WERI-Rb-1 (cell line): ENCODE measurements around the gene SLC6A6.

Source experiments
- DNase-seq: peaks from one replicate; pipeline ENCODE4 v3.0.0-alpha.2; 2020
- H3K27ac ChIP-seq: fragments of 250-450 bp; sonication (Bioruptor Pico); 2 replicates; pipeline ENCODE4 v1.5.1; 2020; ENCODE audit warnings: mild to moderate bottlenecking, moderate library complexity
- H3K27me3 ChIP-seq: fragments of 250-450 bp; sonication (Bioruptor Pico); 2 replicates; pipeline ENCODE4 v1.5.1; 2021; ENCODE audit warnings: mild to moderate bottlenecking, low read depth, moderate library complexity; ENCODE audit not compliant: insufficient read depth, severe bottlenecking
- H3K36me3 ChIP-seq: fragments of 250-450 bp; sonication (Bioruptor Pico); 2 replicates; pipeline ENCODE4 v1.5.1; 2020; ENCODE audit warnings: mild to moderate bottlenecking, moderate library complexity
- H3K4me3 ChIP-seq: 2 replicates; pipeline ENCODE4 v1.5.1; 2011; ENCODE audit warnings: low read depth, mild to moderate bottlenecking, control low read depth, low read length
- H3K9me3 ChIP-seq: fragments of 250-450 bp; sonication (Bioruptor Pico); 2 replicates; pipeline ENCODE4 v1.5.1; 2021; ENCODE audit warnings: mild to moderate bottlenecking, moderate library complexity; ENCODE audit not compliant: severe bottlenecking
- TF ChIP-seq, protein P1 (sequence below): IDR thresholded peaks from 2 replicates; pipeline ENCODE4 v1.5.1; 2011; ENCODE audit warnings: low read depth, mild to moderate bottlenecking, control low read depth, inconsistent platforms, low read length

SLC6A6 gene

DNA sequence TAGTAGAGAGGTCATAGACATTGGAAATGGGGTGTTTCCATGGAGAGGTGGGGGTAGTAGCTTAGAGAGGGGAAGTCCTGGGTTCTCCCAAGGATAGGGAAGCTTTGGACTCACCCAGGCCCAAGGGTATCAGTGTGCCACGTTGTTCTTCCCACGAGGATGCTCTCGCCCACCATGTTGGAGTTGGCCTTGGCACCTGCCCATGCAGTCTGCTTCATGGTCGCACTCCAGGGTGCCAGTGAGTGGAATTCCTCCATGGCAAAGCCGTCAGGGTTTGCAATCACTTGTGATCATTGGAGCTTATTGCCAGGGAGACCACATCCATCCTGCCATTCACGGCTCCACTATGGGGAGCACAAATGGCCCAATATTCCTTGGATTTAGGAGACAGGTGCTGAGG, 77.2 kb downstream of the SLC6A6 start:
- TF ChIP-seq, protein P1, sequence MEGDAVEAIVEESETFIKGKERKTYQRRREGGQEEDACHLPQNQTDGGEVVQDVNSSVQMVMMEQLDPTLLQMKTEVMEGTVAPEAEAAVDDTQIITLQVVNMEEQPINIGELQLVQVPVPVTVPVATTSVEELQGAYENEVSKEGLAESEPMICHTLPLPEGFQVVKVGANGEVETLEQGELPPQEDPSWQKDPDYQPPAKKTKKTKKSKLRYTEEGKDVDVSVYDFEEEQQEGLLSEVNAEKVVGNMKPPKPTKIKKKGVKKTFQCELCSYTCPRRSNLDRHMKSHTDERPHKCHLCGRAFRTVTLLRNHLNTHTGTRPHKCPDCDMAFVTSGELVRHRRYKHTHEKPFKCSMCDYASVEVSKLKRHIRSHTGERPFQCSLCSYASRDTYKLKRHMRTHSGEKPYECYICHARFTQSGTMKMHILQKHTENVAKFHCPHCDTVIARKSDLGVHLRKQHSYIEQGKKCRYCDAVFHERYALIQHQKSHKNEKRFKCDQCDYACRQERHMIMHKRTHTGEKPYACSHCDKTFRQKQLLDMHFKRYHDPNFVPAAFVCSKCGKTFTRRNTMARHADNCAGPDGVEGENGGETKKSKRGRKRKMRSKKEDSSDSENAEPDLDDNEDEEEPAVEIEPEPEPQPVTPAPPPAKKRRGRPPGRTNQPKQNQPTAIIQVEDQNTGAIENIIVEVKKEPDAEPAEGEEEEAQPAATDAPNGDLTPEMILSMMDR: no peak
- peaks cover 43% of the 10 kb centered on the region for H3K36me3 ChIP-seq

DNA sequence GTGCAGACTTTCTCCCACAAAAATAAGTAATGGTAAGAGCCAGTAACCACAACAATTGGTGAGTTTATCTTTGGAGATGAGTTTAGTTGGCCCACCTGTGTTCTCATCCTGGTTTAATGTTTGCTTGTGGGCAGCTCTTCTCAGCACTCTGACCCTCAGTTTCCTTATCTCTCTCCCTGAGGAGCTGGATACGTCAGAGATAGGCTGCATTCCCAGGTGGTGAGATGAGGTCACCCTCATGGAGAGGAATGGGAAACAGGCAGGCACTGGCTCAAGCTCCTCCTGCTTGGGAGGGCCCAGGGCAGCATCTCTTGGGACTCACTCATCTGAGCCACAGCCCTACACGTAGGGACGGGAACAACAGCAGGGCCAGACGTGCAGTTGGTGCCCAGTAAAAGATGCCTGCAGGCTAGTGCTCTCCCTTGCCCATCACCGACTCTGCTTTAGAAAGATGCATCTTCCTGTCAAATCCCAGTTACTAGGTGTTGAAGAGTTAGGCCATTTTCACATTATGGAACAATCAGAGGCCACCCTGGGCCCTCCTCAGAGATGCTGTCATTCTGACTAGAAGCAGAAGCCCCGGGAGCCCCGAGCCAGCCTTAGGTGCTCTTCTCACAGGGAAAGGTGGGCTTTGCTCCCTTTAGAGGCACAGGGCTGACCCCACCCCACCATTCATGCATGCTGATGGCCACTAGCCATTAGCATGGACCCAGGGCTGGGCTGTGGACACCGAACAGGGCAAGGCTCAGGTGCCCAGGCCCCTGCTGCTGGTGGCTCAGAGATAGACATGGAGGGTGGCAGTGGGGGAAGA, 78.0 kb downstream of the SLC6A6 start:
- no peak overlapping the region for H3K27ac ChIP-seq
- no peaks in the 10 kb centered on the region for H3K9me3 ChIP-seq
- peaks cover 42% of the 10 kb centered on the region for H3K36me3 ChIP-seq
- no peaks in the 10 kb centered on the region for H3K27me3 ChIP-seq
- no peak overlapping the region for H3K4me3 ChIP-seq
- TF ChIP-seq, protein P1: no peak
- no peak for DNase-seq

More for the DNA sequence above, 77.2 kb downstream of the SLC6A6 start:
- Histone ChIP-seq H3K4me3 (no peak overlapping the region), H3K27me3 (no peaks in the 10 kb centered on the region), H3K27ac (no peak overlapping the region), H3K9me3 (no peaks in the 10 kb centered on the region)
- DNase-seq: no peak

DNA sequence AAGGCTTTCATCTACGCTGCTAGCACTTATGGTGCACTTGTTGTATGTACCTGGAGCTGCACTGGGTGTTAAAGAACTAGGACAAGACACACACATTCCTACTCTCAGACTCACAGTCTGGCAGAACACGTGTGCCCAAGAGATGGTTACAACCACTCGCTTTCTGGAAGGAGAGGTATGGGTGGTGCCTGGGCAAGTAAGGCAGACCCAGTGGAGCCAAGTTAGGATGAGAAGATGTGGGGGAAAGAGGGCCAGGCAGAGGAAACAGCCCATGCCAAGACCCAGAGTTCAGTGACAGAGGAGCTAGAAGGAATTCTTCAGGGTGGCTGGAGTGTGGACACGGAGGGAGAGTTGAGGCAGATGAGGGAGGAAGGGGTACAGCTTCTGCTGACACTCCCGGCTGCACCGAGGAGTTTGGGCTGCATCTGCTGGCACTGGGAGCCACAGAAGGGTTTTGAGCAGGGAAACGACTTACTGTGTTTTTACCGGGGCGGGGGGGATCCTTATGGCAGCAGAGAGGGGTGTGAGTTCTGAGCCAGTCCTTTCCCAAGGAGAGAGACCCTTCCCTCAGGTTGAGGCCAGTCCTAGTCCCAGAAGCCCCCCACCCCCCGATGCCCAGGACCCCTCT, 78.7 kb downstream of the SLC6A6 start:
- TF ChIP-seq, protein P1: no peak
- no peaks in the 10 kb centered on the region for H3K27me3 ChIP-seq
- DNase-seq: no peak
- H3K4me3 ChIP-seq: no peak overlapping the region
- H3K27ac ChIP-seq: no peak overlapping the region
- H3K9me3 ChIP-seq: no peaks in the 10 kb centered on the region
- H3K36me3 ChIP-seq: peaks cover 42% of the 10 kb centered on the region

DNA sequence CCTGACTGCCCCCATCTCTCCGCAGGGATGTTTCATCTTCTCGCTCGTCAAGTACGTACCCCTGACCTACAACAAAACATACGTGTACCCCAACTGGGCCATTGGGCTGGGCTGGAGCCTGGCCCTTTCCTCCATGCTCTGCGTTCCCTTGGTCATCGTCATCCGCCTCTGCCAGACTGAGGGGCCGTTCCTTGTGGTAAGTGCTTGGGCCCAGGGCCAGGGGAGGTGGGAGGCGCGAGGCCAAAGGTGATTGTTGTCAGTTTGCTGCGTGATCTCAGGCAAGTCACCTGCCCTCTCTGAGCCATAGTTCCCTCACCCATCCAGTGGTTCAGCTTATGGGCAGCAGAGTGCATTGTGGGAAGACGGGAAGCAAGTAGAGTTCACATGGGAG, 79.2 kb downstream of the SLC6A6 start:
- Histone ChIP-seq H3K27ac (no peak overlapping the region), H3K4me3 (no peak overlapping the region), H3K36me3 (peaks cover 39% of the 10 kb centered on the region), H3K27me3 (no peaks in the 10 kb centered on the region), H3K9me3 (no peaks in the 10 kb centered on the region)
- TF ChIP-seq, protein P1: no peak
- no peak for DNase-seq

DNA sequence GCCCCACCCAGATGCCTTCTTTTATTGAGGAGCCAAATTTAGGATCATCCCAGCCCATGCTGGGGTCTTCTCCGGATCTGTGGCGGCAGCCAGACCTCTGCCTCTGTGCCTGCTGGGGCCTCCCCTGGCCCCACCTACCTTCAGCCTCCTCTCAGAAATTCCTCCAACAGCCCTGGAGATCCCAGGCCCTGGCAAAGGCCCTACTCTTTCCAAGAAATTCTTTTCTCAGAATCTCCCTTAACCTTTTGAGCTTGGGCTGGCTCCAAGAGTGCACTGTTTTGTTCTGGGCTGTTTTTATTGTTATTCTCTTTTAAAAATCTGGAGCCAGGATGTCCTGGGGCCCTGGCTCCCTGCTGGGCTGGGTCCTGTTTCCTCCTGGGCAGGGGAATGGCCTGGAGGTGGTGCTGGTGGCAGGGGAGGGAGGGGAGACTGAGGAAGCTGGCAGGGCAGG, 79.9 kb downstream of the SLC6A6 start:
- DNase-seq: no peak

More for the DNA sequence above, 79.9 kb downstream of the SLC6A6 start:
- H3K4me3 ChIP-seq: no peak overlapping the region
- TF ChIP-seq, protein P1: no peak
- H3K27ac ChIP-seq: no peak overlapping the region
- no peaks in the 10 kb centered on the region for H3K9me3 ChIP-seq
- H3K27me3 ChIP-seq: no peaks in the 10 kb centered on the region
- H3K36me3 ChIP-seq: peaks cover 36% of the 10 kb centered on the region
